Hematopoietic multipotent progenitor cell treated with erythropoietin and hydrocortisone succinate and interleukin-3 and kit ligand, for 17 days (in vitro differentiated cells): ENCODE measurements around the gene ZRANB3.

Source experiments
- DNase-seq: peaks from one replicate; pipeline ENCODE4 v3.0.0-alpha.2; 2015; ENCODE audit warnings: low spot score

Gene ZRANB3

GRCh38 chr2:135174049-135174809, 356.8 kb downstream of the ZRANB3 start:
- no peak for DNase-seq

- DNase-seq = no peak
These were observed 360.9 kb downstream of the ZRANB3 start for GRCh38 chr2:135169900-135170753.

GRCh38 chr2:135168204-135168856, 362.7 kb downstream of the ZRANB3 start:
- no peak for DNase-seq

- DNase-seq = no peak
These were observed 363.7 kb downstream of the ZRANB3 start for GRCh38 chr2:135167273-135167672.

GRCh38 chr2:135164431-135164830, 366.6 kb downstream of the ZRANB3 start:
- no peak for DNase-seq

GRCh38 chr2:135163901-135164300, 367.1 kb downstream of the ZRANB3 start:
- DNase-seq = no peak

- DNase-seq = no peak
These were observed 367.7 kb downstream of the ZRANB3 start for GRCh38 chr2:135163306-135163705.

GRCh38 chr2:135162786-135163185, 368.2 kb downstream of the ZRANB3 start:
- DNase-seq = no peak

- no peak for DNase-seq
These were observed 368.6 kb downstream of the ZRANB3 start for GRCh38 chr2:135162377-135162776.

GRCh38 chr2:135159191-135159590, 371.8 kb downstream of the ZRANB3 start:
- no peak for DNase-seq

GRCh38 chr2:135157856-135158255, 373.2 kb downstream of the ZRANB3 start:
- no peak for DNase-seq

GRCh38 chr2:135154962-135155361, 376.1 kb downstream of the ZRANB3 start:
- no peak for DNase-seq

- no peak for DNase-seq
These were observed 378.7 kb downstream of the ZRANB3 start for GRCh38 chr2:135152361-135152760.

- DNase-seq = no peak
These were observed 379.4 kb downstream of the ZRANB3 start for GRCh38 chr2:135151615-135152014.

- no peak for DNase-seq
These were observed 380.3 kb downstream of the ZRANB3 start for GRCh38 chr2:135150725-135151124.

- no peak for DNase-seq
These were observed 381.8 kb downstream of the ZRANB3 start for GRCh38 chr2:135149251-135149650.

- DNase-seq = no peak
These were observed 386.7 kb downstream of the ZRANB3 start for GRCh38 chr2:135144343-135144742.

GRCh38 chr2:135142323-135142722, 388.7 kb downstream of the ZRANB3 start:
- no peak for DNase-seq

- no peak for DNase-seq
These were observed 390.4 kb downstream of the ZRANB3 start for GRCh38 chr2:135140606-135141005.

GRCh38 chr2:135132314-135132713, 398.7 kb downstream of the ZRANB3 start:
- DNase-seq = no peak

- no peak for DNase-seq
These were observed 400.3 kb downstream of the ZRANB3 start for GRCh38 chr2:135130751-135131150.

GRCh38 chr2:135125940-135126339, 405.1 kb downstream of the ZRANB3 start:
- DNase-seq = no peak
